Measurements from ENCODE around the gene CPM.

CPM gene

GRCh38 chr12:68878283-68878682 is 54.7 kb downstream of the CPM start:
- no peak for DNase-seq (ENCODE audit: low read depth, low spot score)

- no peak for DNase-seq (ENCODE audit: low read depth, low spot score)
Observed at GRCh38 chr12:68877583-68877982, 55.4 kb downstream of the CPM start.

GRCh38 chr12:68876461-68876860 is 56.5 kb downstream of the CPM start:
- no peak for DNase-seq (ENCODE audit: low read depth, low spot score)

- no peak for DNase-seq (ENCODE audit: low read depth, low spot score)
Observed at GRCh38 chr12:68873316-68873715, 59.7 kb downstream of the CPM start.

GRCh38 chr12:68871921-68872320 is 61.0 kb downstream of the CPM start:
- DNase-seq (ENCODE audit: low read depth, low spot score), result no peak

GRCh38 chr12:68871396-68871795 is 61.6 kb downstream of the CPM start:
- no peak for DNase-seq (ENCODE audit: low read depth, low spot score)

- DNase-seq (ENCODE audit: low read depth, low spot score), result no peak
Observed at GRCh38 chr12:68870443-68870842, 62.5 kb downstream of the CPM start.

GRCh38 chr12:68870011-68870410 is 63.0 kb downstream of the CPM start:
- DNase-seq (ENCODE audit: low read depth, low spot score), result no peak

- DNase-seq (ENCODE audit: low read depth, low spot score), result no peak
Observed at GRCh38 chr12:68868043-68868790, 64.8 kb downstream of the CPM start.

GRCh38 chr12:68867606-68868005 is 65.4 kb downstream of the CPM start:
- DNase-seq (ENCODE audit: low read depth, low spot score), result no peak

- no peak for DNase-seq (ENCODE audit: low read depth, low spot score)
Observed at GRCh38 chr12:68866950-68867349, 66.0 kb downstream of the CPM start.

GRCh38 chr12:68865399-68866164 is 67.4 kb downstream of the CPM start:
- no peak for DNase-seq (ENCODE audit: low read depth, low spot score)

GRCh38 chr12:68864604-68865003 is 68.4 kb downstream of the CPM start:
- no peak for DNase-seq (ENCODE audit: low read depth, low spot score)

- DNase-seq (ENCODE audit: low read depth, low spot score), result peak; percentile 1
Observed at GRCh38 chr12:68863886-68864454, 69.0 kb downstream of the CPM start.

GRCh38 chr12:68863109-68863770 is 69.7 kb downstream of the CPM start:
- no peak for DNase-seq (ENCODE audit: low read depth, low spot score)

GRCh38 chr12:68861890-68862289 is 71.1 kb downstream of the CPM start:
- no peak for DNase-seq (ENCODE audit: low read depth, low spot score)

- DNase-seq (ENCODE audit: low read depth, low spot score), result no peak
Observed at GRCh38 chr12:68856510-68856909, 76.5 kb downstream of the CPM start.

GRCh38 chr12:68855771-68856170 is 77.2 kb downstream of the CPM start:
- no peak for DNase-seq (ENCODE audit: low read depth, low spot score)

GRCh38 chr12:68855111-68855510 is 77.9 kb downstream of the CPM start:
- DNase-seq (ENCODE audit: low read depth, low spot score), result no peak

GRCh38 chr12:68854554-68854953 is 78.4 kb downstream of the CPM start:
- DNase-seq (ENCODE audit: low read depth, low spot score), result no peak

- no peak for DNase-seq (ENCODE audit: low read depth, low spot score)
Observed at GRCh38 chr12:68854078-68854468, 78.9 kb downstream of the CPM start.

GRCh38 chr12:68853396-68854077 is 79.4 kb downstream of the CPM start:
- DNase-seq (ENCODE audit: low read depth, low spot score), result no peak

Data from activated CD4-positive, CD25-positive, alpha-beta regulatory T cell treated with anti-CD3 and anti-CD28 coated beads, Interleukin-2, amount 50 U/mL, for 16 hours (primary cell).